HG02610 (cell line): ENCODE results near the gene INPP5E.

Experiments used
- ATAC-seq: cut with Tn5 transposase; IDR thresholded peaks from one replicate; pipeline ENCODE4 v1.9.1; 2021; ENCODE audit warnings: mild to moderate bottlenecking, moderate library complexity; ENCODE audit not compliant: unreplicated experiment

INPP5E gene

DNA sequence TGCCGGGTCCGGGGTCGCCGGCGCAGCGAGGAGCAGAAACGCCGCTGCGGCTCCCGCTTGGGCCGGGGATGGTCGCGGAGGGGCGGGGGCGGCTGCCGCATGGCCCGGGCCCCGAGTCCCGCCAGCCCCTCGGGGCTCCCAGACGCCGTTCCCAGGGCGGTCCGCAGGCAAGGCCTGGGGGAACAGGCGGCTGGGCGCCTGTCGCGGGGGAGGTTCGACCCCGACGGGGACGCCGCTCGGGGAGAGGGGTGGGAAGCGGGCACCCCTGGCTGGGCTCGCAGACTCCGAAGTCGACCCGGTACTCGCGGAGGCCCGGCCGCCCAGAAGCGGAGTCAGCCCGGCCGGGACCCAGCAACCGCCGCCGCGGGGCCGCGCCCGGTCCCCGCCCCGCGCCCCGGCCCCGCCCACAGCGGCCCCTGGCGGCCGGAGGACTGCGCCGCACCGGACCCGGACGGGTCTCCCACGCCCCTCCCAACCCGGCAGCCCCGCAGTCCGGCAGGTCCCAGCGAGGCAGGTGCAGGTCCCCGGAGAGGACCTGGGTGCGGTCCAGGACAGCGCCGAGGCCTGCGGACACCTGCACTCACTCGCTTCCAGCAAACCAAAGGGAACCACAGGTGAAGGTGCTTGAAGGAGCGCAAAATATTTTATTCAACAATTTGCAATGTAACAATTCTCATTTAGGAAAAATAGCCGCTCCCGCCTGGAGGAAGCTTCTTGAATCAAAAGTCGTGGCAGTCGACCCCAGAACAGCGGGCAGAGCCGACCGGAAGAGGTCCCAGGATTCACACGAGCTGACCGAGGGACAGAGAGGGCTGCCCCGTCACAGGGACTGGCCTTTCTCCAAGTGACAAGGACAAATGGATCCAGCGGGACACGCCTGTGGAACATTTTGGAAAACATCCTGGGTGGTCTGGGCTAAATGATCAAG is at the start of gene INPP5E:
INPP5E (minus strand) TSS at position 365 of the 928 bp plus-strand sequence. CDS start 426 bp downstream, outside the sequence.
- peak; percentile 60 for ATAC-seq

- ATAC-seq: no peak
Measured at GRCh38 chr9:136488247-136489214, 48.9 kb upstream of the INPP5E start.

DNA sequence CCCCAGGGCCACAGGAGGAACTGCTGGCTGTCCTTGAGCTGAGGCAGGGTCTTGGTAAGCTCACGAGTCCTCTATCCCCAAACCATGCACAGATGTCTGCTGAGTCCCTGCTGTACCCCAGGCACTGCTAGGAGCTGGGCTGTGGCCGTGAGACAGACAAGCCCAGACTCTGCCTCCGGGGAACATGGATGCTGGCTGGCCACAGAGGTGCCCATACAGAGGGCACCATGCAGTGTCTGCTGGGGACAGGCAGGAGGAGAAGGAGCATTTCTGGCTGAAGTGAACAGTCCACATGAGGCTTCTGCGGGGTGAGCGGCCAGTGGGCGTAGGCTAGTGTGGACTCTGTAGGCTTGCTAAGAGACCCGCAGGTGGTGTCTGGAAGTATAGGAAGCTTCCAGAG is 48.0 kb upstream of the INPP5E start:
- ATAC-seq: no peak

- no peak for ATAC-seq
Measured at GRCh38 chr9:136486823-136487620, 47.4 kb upstream of the INPP5E start.

DNA sequence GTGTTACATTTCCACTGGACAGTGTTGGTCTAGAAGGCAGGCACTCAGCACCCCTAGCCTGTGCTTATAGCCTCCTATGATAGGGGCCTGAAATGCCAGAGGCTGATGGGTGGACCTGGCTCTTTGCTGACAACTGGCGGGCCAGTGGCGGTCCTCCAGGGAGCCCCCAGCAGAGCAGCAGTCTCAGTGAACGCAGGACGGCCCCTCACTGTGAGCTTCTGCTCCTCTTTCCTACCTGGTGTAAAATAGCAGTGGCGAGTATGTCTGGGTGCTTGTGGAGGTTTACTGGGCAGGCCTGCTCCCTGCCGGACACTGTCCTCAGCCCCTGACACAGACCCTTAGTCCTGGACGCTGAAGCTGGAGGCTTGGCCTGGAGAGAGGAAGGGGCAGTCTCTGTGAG is 46.5 kb upstream of the INPP5E start:
- ATAC-seq: no peak

GRCh38 chr9:136485049-136486045 is 45.7 kb upstream of the INPP5E start:
- ATAC-seq: no peak

GRCh38 chr9:136484153-136485048 is 44.8 kb upstream of the INPP5E start:
- no peak for ATAC-seq

DNA sequence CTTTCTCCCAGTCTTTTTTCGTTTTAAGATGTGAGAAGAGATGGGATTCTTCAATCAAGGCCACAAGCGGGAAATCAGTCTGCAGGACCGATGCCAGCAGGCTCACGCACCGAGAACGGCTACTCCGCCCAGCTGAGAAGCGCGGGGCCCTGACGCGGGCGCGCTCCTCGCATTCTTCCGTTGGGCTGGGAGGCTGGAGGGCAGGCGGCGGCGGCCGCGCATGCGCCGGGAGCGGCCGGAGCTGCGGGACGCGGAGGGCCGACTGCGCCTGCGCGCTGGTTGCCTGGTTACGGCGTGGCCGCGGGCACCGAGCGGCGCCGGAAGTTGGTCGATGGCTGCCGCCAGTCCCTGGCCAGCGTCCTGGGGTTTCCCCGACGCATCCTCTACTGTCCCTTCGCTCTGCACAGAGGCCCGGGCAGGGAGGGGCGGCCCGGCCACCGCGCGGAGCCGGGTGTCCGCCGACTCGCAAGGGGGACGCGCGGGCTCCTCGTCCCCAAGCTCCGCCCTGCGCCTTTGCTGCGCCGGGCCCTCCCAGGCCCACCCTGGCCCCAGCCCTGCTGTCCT is 44.0 kb upstream of the INPP5E start:
- ATAC-seq: peak; percentile 52

DNA sequence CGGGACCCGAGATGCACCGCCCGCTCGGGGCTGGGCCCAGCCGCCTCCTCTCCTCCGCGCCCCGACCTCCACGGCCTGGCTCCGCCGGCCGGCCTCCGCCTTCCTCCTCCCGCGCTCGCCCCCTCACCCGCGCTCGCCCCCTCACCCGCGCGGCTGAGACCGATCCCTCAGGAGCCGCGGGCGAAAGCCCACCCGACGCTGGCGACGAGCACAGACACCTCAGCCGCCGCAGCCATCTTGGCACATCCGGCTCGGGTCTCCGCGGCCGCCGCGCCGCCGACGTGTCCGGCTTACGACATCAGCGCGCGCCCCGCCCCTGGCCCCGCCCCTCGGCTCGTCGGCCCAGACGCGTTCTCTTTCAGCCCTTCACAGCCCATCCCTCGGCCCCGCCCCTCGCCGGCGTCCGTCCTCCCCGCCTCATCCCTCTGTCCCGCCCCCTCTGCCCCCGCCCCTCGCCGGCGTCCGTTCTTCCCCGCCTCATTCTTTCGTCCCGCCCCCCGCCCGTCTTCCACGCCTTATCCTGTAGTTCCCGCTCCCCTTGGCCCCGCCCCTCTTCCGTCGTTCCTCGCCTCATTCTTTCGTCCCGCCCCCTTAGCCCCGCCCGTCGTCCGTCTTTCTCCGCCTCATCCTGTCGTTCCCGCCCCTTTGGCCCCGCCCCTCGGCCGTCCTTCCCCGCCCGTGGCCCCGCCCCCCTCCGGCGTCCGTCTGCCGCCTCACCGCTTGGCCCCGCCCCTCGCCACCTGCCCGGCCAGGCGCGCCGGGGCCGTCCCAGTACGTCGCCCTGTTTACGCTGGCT is 43.3 kb upstream of the INPP5E start, which contains the start of gene SEC16A:
SEC16A (minus strand) TSS at position 248 of the 796 bp plus-strand sequence. CDS start 5,425 bp downstream, outside the sequence.
- ATAC-seq: peak; percentile 60

- peak; percentile 12 for ATAC-seq
Measured at GRCh38 chr9:136482046-136482792, 42.6 kb upstream of the INPP5E start.

- ATAC-seq: no peak
Measured at GRCh38 chr9:136481558-136481957, 41.9 kb upstream of the INPP5E start.

DNA sequence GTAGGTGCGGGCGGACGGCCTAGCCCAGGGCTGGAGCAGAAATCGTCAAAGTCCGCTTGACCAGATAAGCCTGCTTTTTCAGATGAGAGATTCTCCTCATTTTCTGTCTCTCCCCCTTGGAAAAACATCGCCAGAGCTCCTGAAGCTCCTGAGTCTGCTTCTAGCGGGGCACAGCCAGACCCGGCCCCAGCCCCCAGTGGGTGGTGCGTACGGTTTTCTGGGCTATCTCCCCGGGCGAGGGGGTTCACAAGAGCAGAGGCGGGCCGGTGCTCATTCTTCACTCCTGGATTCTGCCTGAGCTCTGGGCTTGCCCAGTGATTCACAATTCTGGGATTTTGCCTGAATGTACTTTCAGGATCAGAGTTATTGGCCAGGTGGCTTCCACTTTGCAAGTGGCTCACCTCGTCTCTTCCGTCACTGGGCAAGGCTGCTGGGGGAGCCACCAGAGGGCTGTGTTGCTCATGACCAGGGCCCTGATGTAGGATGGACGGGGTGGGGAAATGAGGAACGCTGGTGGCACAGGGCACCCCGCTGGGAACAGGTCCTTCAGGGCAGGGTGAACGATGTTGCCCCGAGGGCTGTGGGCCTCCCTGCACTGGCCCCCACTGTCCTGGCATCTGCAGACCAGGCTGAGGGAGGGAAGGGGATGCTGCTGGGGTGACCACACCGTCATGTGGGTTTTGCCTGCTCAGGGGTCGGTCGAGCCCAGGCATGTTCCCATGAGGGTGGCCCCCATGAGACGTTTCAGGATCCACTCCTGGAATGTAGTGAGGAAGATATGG is 36.9 kb upstream of the INPP5E start:
- no peak for ATAC-seq

DNA sequence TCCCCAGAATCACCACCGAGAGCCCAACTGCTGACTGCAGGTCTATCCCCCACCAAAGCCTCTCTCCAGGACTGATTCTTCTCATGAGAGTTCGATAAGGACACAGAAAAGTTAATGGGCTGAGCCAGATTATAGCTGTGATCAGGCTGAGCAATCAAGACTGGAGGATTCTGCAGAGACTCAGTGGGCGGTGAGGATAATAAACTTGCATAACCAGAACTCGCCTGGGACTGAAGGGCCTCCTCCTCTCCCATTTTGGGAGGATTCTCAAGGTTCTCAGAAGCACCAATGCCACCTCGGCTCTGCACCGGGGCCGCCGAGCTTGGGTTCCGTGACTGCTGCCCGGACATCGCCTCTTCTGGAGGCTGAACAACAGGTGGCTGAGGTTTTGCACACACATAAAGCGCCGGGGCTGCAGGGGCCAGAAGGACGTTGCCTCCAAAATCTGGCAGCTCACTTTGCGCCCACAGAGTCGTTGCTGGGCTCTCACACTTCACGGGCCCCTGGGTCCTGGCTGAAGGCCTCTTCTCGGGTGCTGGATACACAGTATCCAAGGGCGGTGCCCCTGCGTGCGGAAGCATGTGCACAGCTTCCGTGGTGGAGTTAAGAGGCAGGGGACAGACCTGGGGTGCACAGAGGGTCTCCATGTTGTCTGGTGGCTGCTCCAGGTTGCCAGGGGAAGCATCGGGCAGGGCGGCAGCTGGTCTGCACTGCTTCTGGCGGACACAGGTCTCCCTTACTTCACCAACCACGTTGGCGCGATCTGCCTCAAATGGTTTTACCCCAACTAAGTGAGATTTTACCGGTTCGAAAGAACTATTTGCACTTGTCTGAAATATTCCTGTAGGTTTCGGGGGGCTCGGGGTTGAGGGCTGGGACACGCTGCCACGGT is 35.6 kb upstream of the INPP5E start:
- ATAC-seq: no peak

GRCh38 chr9:136474021-136474640 is 34.5 kb upstream of the INPP5E start:
- no peak for ATAC-seq
